ENCODE measurements around the gene RAB26. TPM values are rescaled to one million over a fixed set of nuclear protein-coding genes. Genes with fewer than 3 reads are reported as not detected.

RAB26 gene
- total and polyA plus RNA-seq, 12 donors, result 0.26 to 6.4 (median 1.6) TPM

GRCh38 chr16:2150418-2151187 is 2.2 kb downstream of the RAB26 start:
- no peaks in the 10 kb centered on the region for H3K9me3 ChIP-seq
- H3K27ac ChIP-seq, result no peak overlapping the region
- no peak for ATAC-seq
- H3K4me1 ChIP-seq, result peaks cover 35 to 75% (median 68%) of the 10 kb centered on the region in 9 donors
- 63 to 64% methylated on average over 18 of the region's 18 CpGs for WGBS, 2 donors
- TF ChIP-seq CTCF (IDR thresholded peaks at IDR 0.05), result no peak
- peaks cover 0 to 23% (median 2%) of the 10 kb centered on the region in 9 donors for H3K36me3 ChIP-seq
- no peak for DNase-seq
- intact Hi-C loops (cut with DNase I), result loop anchor here in 3 of 10 donors (5.0 to 10.0 kb wide), 3 partner anchors 102 to 354 kb away; partner anchors contain the start of gene ECI1 (in 1 of the 3)
- peaks cover 0 to 14% (median 0%) of the 10 kb centered on the region in 7 donors for H3K27me3 ChIP-seq
- H3K4me3 ChIP-seq, result no peak overlapping the region

GRCh38 chr16:2151188-2152091 is 3.0 kb downstream of the RAB26 start:
- ATAC-seq (no peak), DNase-seq (no peak)
- WGBS, 2 donors, result 79 to 82% methylated on average over 13 of the region's 13 CpGs
- no peak for TF ChIP-seq CTCF (IDR thresholded peaks at IDR 0.05)
- Histone ChIP-seq H3K9me3 (no peaks in the 10 kb centered on the region), H3K27ac (no peak overlapping the region), H3K36me3 (peaks cover 0 to 23% (median 2%) of the 10 kb centered on the region in 9 donors), H3K27me3 (peaks cover 0 to 14% (median 0%) of the 10 kb centered on the region in 7 donors), H3K4me3 (no peak overlapping the region), H3K4me1 (peaks cover 35 to 80% (median 71%) of the 10 kb centered on the region in 9 donors)
- intact Hi-C loops (cut with DNase I), result loop anchor here in 4 of 10 donors (2.0 to 10.0 kb wide), 4 partner anchors 101 to 353 kb away; partner anchors contain the start of gene ECI1 (in 1 of the 4)

- DNase-seq (no peak), ATAC-seq (no peak)
- Histone ChIP-seq H3K27me3 (peaks cover 0 to 14% (median 0%) of the 10 kb centered on the region in 7 donors), H3K9me3 (no peaks in the 10 kb centered on the region), H3K4me1 (peaks cover 38 to 87% (median 84%) of the 10 kb centered on the region in 9 donors), H3K36me3 (peaks cover 0 to 28% (median 2%) of the 10 kb centered on the region in 9 donors), H3K27ac (peak overlapping the region; percentile 36 to 89 (median 78)), H3K4me3 (peak overlapping the region; percentile 36 to 92 (median 78))
- 27 to 32% methylated on average over 25 of the region's 25 CpGs for WGBS, 2 donors
- intact Hi-C loops (cut with DNase I), result loop anchor here in 4 of 10 donors (2.0 to 10.0 kb wide), 4 partner anchors 99 to 352 kb away; partner anchors contain the start of gene ECI1 (in 1 of the 4)
- no peak for TF ChIP-seq CTCF (IDR thresholded peaks at IDR 0.05)
Measured at GRCh38 chr16:2152695-2153506, 4.5 kb downstream of the RAB26 start.

Data from heart right ventricle (tissue), 16 donors.